Measurements from ENCODE around the gene RNF144B.
A peak's percentile ranks its signal among the peaks of the same experiment; 100 is the strongest.

The RNF144B gene

GRCh38 chr6:18465410-18466154 lies 78.4 kb downstream of the RNF144B start:
- no peak for DNase-seq
- in situ Hi-C loops (cut with HindIII; ENCODE audit: low pct_ligation_motif_present, low pct_unique_long_range_greater_than_20kb, low sequenced_read_pairs) = no loop called here

GRCh38 chr6:18467741-18468502 lies 80.8 kb downstream of the RNF144B start:
- in situ Hi-C loops (cut with HindIII; ENCODE audit: low pct_ligation_motif_present, low pct_unique_long_range_greater_than_20kb, low sequenced_read_pairs) = no loop called here
- no peak for DNase-seq

GRCh38 chr6:18468503-18468843 lies 81.3 kb downstream of the RNF144B start:
- DNase-seq = no peak
- in situ Hi-C loops (cut with HindIII; ENCODE audit: low pct_ligation_motif_present, low pct_unique_long_range_greater_than_20kb, low sequenced_read_pairs) = no loop called here

- no peak for DNase-seq
- in situ Hi-C loops (cut with HindIII; ENCODE audit: low pct_ligation_motif_present, low pct_unique_long_range_greater_than_20kb, low sequenced_read_pairs) = no loop called here
Observed at GRCh38 chr6:18469536-18469935, 82.4 kb downstream of the RNF144B start.

GRCh38 chr6:18471232-18471964 lies 84.2 kb downstream of the RNF144B start:
- no peak for DNase-seq
- in situ Hi-C loops (cut with HindIII; ENCODE audit: low pct_ligation_motif_present, low pct_unique_long_range_greater_than_20kb, low sequenced_read_pairs) = no loop called here

- in situ Hi-C loops (cut with HindIII; ENCODE audit: low pct_ligation_motif_present, low pct_unique_long_range_greater_than_20kb, low sequenced_read_pairs) = no loop called here
- DNase-seq = no peak
Observed at GRCh38 chr6:18472941-18473340, 85.8 kb downstream of the RNF144B start.

GRCh38 chr6:18473755-18474154 lies 86.6 kb downstream of the RNF144B start:
- DNase-seq = no peak
- in situ Hi-C loops (cut with HindIII; ENCODE audit: low pct_ligation_motif_present, low pct_unique_long_range_greater_than_20kb, low sequenced_read_pairs) = no loop called here

GRCh38 chr6:18477301-18477941 lies 90.3 kb downstream of the RNF144B start:
- in situ Hi-C loops (cut with HindIII; ENCODE audit: low pct_ligation_motif_present, low pct_unique_long_range_greater_than_20kb, low sequenced_read_pairs) = no loop called here
- no peak for DNase-seq

GRCh38 chr6:18478610-18479009 lies 91.5 kb downstream of the RNF144B start:
- no peak for DNase-seq
- in situ Hi-C loops (cut with HindIII; ENCODE audit: low pct_ligation_motif_present, low pct_unique_long_range_greater_than_20kb, low sequenced_read_pairs) = no loop called here

GRCh38 chr6:18481870-18482269 lies 94.7 kb downstream of the RNF144B start:
- in situ Hi-C loops (cut with HindIII; ENCODE audit: low pct_ligation_motif_present, low pct_unique_long_range_greater_than_20kb, low sequenced_read_pairs) = no loop called here
- no peak for DNase-seq

- in situ Hi-C loops (cut with HindIII; ENCODE audit: low pct_ligation_motif_present, low pct_unique_long_range_greater_than_20kb, low sequenced_read_pairs) = no loop called here
- no peak for DNase-seq
Observed at GRCh38 chr6:18485660-18486435, 98.7 kb downstream of the RNF144B start.

- in situ Hi-C loops (cut with HindIII; ENCODE audit: low pct_ligation_motif_present, low pct_unique_long_range_greater_than_20kb, low sequenced_read_pairs) = no loop called here
- DNase-seq = no peak
Observed at GRCh38 chr6:18488004-18488403, 100.9 kb downstream of the RNF144B start.

GRCh38 chr6:18488526-18489270 lies 101.5 kb downstream of the RNF144B start:
- DNase-seq = peak; percentile 59
- in situ Hi-C loops (cut with HindIII; ENCODE audit: low pct_ligation_motif_present, low pct_unique_long_range_greater_than_20kb, low sequenced_read_pairs) = no loop called here

- in situ Hi-C loops (cut with HindIII; ENCODE audit: low pct_ligation_motif_present, low pct_unique_long_range_greater_than_20kb, low sequenced_read_pairs) = no loop called here
- no peak for DNase-seq
Observed at GRCh38 chr6:18489335-18489734, 102.2 kb downstream of the RNF144B start.

- DNase-seq = peak; percentile 59
- in situ Hi-C loops (cut with HindIII; ENCODE audit: low pct_ligation_motif_present, low pct_unique_long_range_greater_than_20kb, low sequenced_read_pairs) = no loop called here
Observed at GRCh38 chr6:18491308-18492045, 104.3 kb downstream of the RNF144B start.

GRCh38 chr6:18492972-18493371 lies 105.8 kb downstream of the RNF144B start:
- DNase-seq = peak; percentile 76
- in situ Hi-C loops (cut with HindIII; ENCODE audit: low pct_ligation_motif_present, low pct_unique_long_range_greater_than_20kb, low sequenced_read_pairs) = no loop called here

- DNase-seq = peak; percentile 86
- in situ Hi-C loops (cut with HindIII; ENCODE audit: low pct_ligation_motif_present, low pct_unique_long_range_greater_than_20kb, low sequenced_read_pairs) = no loop called here
Observed at GRCh38 chr6:18493382-18493891, 106.3 kb downstream of the RNF144B start.

All from ACHN (cell line).